NB4 (cell line): ENCODE results near the gene IGSF23.

Experiments
- CTCF ChIP-seq: IDR thresholded peaks from one replicate; pipeline ENCODE4 v1.5.1; 2012; ENCODE audit warnings: low read depth, low read length
- MYC ChIP-seq: IDR thresholded peaks from 2 replicates; pipeline ENCODE4 v1.6.1; 2011; ENCODE audit warnings: low read depth, low read length
- POLR2A ChIP-seq: IDR thresholded peaks from 2 replicates; pipeline ENCODE4 v1.6.1; 2011; ENCODE audit warnings: mild to moderate bottlenecking; ENCODE audit not compliant: insufficient read length; ENCODE audit errors: extremely low read depth

- TF ChIP-seq MYC = no peak
- TF ChIP-seq POLR2A = no peak
- TF ChIP-seq CTCF = no peak
Observed at GRCh38 chr19:44680536-44680935, 67.2 kb downstream of the IGSF23 start.
